ENCODE measurements around the gene KCND3. TPM values are rescaled to one million over a fixed set of nuclear protein-coding genes. Genes with fewer than 3 reads are reported as not detected.

The KCND3 gene
- total RNA-seq, 1 donor from 2014 or later = 0.06 TPM

DNA sequence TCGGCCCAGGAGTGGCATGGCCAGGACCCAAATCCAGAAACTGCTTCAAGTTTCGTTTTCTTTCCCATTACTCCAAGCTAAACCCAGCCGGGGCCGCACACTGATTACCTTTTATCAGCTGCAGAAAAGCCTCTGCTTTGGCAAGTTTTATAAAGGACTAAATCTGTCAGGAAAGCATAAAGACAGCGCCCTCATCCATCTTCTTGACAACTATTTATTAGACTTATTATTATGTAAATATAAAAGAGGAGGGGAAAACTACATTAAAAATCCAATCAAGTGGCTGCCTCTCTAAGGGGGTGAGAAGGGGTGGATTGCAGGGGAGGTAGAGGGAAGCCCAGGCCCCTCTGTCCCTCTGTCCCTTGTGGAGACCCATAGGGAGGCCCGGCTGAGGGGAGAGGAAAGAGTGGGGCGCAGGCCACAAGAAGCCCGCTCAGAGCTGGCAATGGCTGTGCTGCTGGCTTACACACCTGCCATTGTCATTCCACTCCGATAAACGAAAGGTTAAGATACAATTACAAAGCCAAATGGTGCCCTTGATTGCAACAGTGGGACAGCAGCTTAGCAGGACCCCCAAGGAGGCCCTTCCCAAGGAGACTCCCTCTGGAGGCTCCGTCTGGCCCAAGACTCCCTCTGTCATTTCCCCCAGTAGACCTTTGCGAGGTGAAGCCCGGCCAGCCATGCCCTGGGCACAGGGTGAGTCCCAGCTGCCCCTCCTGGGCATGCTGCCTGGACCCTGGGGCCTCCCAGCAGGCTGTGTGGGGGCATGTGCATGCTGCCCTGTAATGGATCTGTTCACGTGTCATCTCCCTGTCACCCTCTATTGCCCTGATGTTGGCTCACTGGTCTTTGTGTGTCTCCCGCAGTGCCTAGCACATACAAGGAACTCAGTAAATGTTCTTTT, 45.4 kb downstream of the KCND3 start:
- Histone ChIP-seq H3K9ac (no peak overlapping the region), H3F3A (ENCODE audit: low read depth) (peaks cover 10% of the 10 kb centered on the region), H3K27ac (no peak overlapping the region), H3K79me2 (ENCODE audit: low read depth) (no peaks in the 10 kb centered on the region), H3K4me2 (no peak overlapping the region), H2AFZ (replicated peaks) (no peak overlapping the region), H3K27me3 (no peaks in the 10 kb centered on the region), H3K4me1 (peaks cover 13% of the 10 kb centered on the region), H3K4me3 (no peak overlapping the region), H3K9me3 (ENCODE audit: low read depth) (no peaks in the 10 kb centered on the region), H3K36me3 (no peaks in the 10 kb centered on the region), H4K20me1 (ENCODE audit: low read depth) (no peaks in the 10 kb centered on the region)
- Mint-ChIP-seq H3K4me3 (no peak overlapping the region), H3K36me3 (no peaks in the 10 kb centered on the region), H3K27me3 (ENCODE audit: insufficient read depth, low read depth) (peaks cover 8% of the 10 kb centered on the region), H3K9me3 (no peaks in the 10 kb centered on the region), H3K27ac (peak overlapping the region; percentile 46), H3K4me1 (peaks cover 16% of the 10 kb centered on the region)
- DNase-seq (ENCODE audit: low spot score) = no peak
- TF ChIP-seq EZH2 (IDR thresholded peaks at IDR 0.05) = no peak
- no peak for TF ChIP-seq EZH2phosphoT487 (IDR thresholded peaks at IDR 0.05)
- TF ChIP-seq, protein P1, sequence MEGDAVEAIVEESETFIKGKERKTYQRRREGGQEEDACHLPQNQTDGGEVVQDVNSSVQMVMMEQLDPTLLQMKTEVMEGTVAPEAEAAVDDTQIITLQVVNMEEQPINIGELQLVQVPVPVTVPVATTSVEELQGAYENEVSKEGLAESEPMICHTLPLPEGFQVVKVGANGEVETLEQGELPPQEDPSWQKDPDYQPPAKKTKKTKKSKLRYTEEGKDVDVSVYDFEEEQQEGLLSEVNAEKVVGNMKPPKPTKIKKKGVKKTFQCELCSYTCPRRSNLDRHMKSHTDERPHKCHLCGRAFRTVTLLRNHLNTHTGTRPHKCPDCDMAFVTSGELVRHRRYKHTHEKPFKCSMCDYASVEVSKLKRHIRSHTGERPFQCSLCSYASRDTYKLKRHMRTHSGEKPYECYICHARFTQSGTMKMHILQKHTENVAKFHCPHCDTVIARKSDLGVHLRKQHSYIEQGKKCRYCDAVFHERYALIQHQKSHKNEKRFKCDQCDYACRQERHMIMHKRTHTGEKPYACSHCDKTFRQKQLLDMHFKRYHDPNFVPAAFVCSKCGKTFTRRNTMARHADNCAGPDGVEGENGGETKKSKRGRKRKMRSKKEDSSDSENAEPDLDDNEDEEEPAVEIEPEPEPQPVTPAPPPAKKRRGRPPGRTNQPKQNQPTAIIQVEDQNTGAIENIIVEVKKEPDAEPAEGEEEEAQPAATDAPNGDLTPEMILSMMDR (IDR thresholded peaks at IDR 0.05) = no peak

DNA sequence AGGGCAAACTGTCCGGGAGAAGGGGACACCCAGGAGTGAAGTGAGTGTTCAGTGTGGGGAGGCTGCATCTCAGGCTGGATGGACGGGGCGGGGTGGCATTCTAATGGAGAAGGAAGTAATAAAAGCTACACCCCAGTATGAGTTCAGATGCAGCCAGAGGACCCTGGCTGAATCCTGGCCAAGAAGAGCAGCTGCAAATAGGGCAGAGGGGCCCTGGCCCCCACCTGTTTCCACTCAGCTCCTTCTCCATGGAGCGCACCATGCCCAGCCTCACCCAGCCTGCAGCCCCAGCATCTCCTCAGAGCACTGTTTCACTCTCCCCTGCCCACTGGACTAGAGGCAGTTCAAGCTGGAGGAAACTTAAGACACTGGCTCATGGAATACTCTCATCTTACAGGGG, 46.4 kb downstream of the KCND3 start:
- Mint-ChIP-seq H3K9me3 (no peaks in the 10 kb centered on the region), H3K27me3 (ENCODE audit: insufficient read depth, low read depth) (peaks cover 8% of the 10 kb centered on the region), H3K4me3 (no peak overlapping the region), H3K4me1 (peaks cover 8% of the 10 kb centered on the region), H3K36me3 (no peaks in the 10 kb centered on the region), H3K27ac (no peak overlapping the region)
- TF ChIP-seq, protein P1 (IDR thresholded peaks at IDR 0.05) = no peak
- TF ChIP-seq EZH2 (IDR thresholded peaks at IDR 0.05) (no peak), EZH2phosphoT487 (IDR thresholded peaks at IDR 0.05) (no peak)
- no peak overlapping the region for H3K9ac ChIP-seq
- H3K27me3 ChIP-seq = no peaks in the 10 kb centered on the region
- H3K79me2 ChIP-seq (ENCODE audit: low read depth) = no peaks in the 10 kb centered on the region
- DNase-seq (ENCODE audit: low spot score) = no peak
- H3K4me1 ChIP-seq = peaks cover 3% of the 10 kb centered on the region
- H2AFZ ChIP-seq (replicated peaks) = no peak overlapping the region
- H4K20me1 ChIP-seq (ENCODE audit: low read depth) = no peaks in the 10 kb centered on the region
- H3F3A ChIP-seq (ENCODE audit: low read depth) = peaks cover under 1% of the 10 kb centered on the region
- H3K4me2 ChIP-seq = no peak overlapping the region
- no peak overlapping the region for H3K27ac ChIP-seq
- no peaks in the 10 kb centered on the region for H3K36me3 ChIP-seq
- H3K4me3 ChIP-seq = no peak overlapping the region
- H3K9me3 ChIP-seq (ENCODE audit: low read depth) = no peaks in the 10 kb centered on the region

DNA sequence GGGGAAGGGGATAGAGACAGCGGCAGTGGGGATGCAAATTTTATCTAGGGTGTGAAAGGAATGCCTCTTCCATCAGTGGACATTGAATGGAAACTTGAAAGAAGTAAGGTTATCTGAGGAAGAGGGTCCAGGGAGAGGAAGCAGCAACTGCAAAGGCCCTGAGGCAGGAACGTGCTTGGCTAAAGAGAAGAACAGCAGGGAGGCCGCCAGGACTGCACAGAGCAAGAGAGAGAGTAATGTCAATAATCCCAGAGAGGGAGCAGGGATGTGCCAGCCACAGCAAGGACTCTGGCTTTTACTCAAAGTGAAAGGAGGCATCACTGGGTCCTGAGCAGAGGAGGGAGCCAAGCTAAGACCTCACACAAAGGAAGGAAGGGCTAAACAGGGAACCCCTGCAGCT, 50.9 kb downstream of the KCND3 start:
- no peaks in the 10 kb centered on the region for H4K20me1 ChIP-seq (ENCODE audit: low read depth)
- no peak overlapping the region for H2AFZ ChIP-seq (replicated peaks)
- no peaks in the 10 kb centered on the region for H3F3A ChIP-seq (ENCODE audit: low read depth)
- no peaks in the 10 kb centered on the region for H3K36me3 Mint-ChIP-seq
- H3K4me1 Mint-ChIP-seq = peaks cover 8% of the 10 kb centered on the region
- no peaks in the 10 kb centered on the region for H3K36me3 ChIP-seq
- H3K4me3 Mint-ChIP-seq = no peak overlapping the region
- H3K27ac Mint-ChIP-seq = no peak overlapping the region
- H3K79me2 ChIP-seq (ENCODE audit: low read depth) = no peaks in the 10 kb centered on the region
- no peak overlapping the region for H3K27ac ChIP-seq
- H3K27me3 Mint-ChIP-seq (ENCODE audit: insufficient read depth, low read depth) = peaks cover 8% of the 10 kb centered on the region
- no peaks in the 10 kb centered on the region for H3K4me1 ChIP-seq
- no peak overlapping the region for H3K4me3 ChIP-seq
- no peak overlapping the region for H3K4me2 ChIP-seq
- TF ChIP-seq EZH2phosphoT487 (IDR thresholded peaks at IDR 0.05) = no peak
- TF ChIP-seq EZH2 (IDR thresholded peaks at IDR 0.05) = no peak
- TF ChIP-seq, protein P1 (IDR thresholded peaks at IDR 0.05) = no peak
- no peaks in the 10 kb centered on the region for H3K9me3 ChIP-seq (ENCODE audit: low read depth)
- no peaks in the 10 kb centered on the region for H3K27me3 ChIP-seq
- no peak overlapping the region for H3K9ac ChIP-seq
- no peaks in the 10 kb centered on the region for H3K9me3 Mint-ChIP-seq
- no peak for DNase-seq (ENCODE audit: low spot score)

Data from neural progenitor cell (in vitro differentiated cells).